Measurements from ENCODE around the gene ERCC4.

ERCC4 gene

DNA sequence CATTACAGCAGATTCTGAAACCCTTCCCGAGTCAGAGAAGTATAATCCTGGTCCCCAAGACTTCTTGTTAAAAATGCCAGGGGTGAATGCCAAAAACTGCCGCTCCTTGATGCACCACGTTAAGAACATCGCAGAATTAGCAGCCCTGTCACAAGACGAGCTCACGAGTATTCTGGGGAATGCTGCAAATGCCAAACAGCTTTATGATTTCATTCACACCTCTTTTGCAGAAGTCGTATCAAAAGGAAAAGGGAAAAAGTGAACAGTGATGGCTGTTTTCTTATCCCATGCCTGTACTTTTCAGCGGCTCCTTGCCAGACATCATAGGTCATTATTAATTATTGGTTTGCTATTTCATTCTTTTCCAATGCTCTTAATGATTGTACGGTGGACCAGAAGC, 28.1 kb downstream of the ERCC4 start:
- no peak for DNase-seq (ENCODE audit: low spot score)

GRCh38 chr16:13950821-13951547, 31.0 kb downstream of the ERCC4 start:
- no peak for DNase-seq (ENCODE audit: low spot score)

DNA sequence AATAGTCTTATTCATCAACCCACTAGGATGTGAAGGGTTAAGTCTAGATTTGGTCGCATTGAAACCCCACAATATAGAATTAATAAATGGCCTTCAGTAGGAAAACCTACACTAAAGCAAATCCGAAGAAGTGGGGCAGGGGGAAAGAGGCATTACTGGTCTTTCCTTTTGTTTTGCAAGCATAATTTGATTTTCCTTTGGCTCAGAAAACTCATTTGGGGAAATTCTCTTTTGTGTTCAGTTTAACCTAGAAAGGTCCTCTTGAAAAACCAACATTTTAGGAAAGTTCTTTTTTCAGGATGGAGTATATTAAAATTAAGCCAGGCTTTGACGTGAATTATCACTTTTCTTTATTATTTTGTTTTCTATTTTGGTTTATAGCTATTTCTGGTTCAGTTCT, 31.7 kb downstream of the ERCC4 start:
- DNase-seq (ENCODE audit: low spot score) = no peak

DNA sequence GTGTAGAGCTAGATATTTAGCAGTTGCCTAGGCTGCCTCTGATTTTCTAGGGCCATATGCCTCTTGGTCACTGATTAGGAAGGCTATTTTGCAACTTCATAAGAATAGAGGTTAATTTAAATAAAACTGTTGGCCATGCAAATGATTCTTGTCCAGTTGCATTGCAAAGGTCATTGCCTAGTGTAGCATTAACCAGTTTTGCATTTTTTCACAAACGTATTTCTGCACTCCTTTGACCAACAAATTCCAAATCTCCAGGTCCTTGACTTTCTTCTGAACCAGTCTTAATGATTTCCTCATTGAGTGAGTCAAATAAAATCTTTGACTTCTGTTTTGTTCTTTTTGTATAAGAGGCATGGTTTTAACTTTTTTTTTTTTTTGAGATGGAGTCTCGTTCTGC, 33.5 kb downstream of the ERCC4 start:
- DNase-seq (ENCODE audit: low spot score) = no peak

DNA sequence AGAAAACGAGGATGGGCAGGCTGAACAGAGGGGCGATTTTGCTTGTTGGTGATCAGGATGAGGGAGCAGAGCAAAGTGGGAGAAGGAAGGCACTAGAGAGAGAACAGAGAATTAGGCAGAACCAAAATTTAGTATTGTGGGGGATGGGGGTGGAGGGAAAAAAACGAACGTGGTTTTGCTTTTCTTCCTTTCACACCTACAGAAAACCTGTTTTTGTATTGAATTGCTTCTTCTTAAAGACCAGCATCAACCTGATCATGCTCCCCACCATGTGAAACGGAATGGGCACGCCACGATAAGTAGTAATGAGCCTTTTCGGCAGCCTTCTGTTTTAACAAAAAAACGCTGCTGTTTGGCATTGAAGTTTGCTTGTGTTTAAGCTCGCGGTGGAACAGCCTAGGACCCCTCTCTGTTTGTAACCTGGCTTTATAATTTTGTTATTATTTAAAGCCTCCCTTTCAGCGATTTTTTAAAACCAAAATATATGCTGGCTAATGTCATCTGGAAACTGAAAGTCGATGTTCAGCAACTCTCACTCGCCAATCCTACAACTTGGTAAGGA, 36.8 kb downstream of the ERCC4 start:
- no peak for DNase-seq (ENCODE audit: low spot score)

DNA sequence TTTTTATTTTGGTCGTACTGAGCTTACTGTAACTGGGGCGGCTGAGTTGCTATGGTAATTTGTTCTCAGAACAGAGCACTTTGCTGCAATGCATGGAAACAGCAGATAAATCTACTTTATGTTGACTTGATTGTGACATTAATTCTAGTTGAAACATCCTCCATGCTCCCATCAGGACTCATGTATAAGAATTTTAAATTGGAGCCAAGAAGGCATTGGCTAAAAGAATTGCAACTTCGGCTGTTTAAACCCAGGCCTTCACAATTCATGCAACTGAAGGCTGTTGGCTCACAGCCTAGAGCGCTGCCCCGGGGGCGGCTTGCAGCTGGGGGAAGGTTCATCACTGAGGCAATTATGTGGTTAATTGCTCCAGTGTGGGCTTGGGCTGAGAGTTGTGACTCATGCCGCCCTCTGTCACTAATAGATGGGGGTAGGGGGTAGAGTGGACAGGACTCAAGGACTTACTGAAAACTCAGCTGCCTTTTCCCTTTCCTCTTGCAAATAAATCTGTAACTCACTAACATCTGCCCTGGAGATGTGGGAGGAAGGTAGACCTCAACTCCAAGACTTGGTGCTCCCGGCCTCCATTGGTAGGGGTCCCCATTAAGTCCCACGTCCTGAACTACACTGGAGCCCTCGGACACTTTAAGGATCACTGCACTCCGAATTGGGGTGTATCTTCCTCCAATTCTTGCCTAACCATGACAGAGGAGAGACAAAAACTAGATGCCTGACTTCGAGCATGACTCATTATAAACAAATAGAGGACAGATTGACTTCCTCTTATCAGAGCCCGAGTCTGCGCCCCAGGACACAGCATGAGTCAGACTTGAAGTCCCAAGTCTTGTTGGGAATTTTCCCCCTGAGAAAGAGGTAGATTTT, 37.5 kb downstream of the ERCC4 start:
- DNase-seq (ENCODE audit: low spot score) = peak; percentile 83

- DNase-seq (ENCODE audit: low spot score) = no peak
These were observed 38.5 kb downstream of the ERCC4 start for GRCh38 chr16:13958474-13958873.

DNA sequence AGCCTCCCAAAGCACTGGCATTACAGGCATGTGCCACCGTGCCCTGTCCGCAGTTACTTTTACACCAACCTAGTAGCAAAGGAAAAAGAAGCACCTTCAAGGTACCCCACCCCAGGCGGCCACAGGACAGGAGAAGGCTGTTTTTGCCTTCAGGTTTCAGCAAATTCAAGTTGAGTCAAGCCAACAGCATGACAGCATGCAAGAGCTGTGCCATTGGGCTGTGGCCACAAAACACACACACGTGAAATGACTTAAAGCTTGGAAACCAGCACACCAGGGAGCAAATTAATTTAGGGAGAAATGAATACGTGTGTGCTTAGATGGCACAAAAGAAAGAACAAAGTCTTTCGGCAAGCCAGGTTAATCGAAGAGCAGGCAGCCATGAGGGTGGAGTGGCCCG, 39.7 kb downstream of the ERCC4 start:
- no peak for DNase-seq (ENCODE audit: low spot score)

DNA sequence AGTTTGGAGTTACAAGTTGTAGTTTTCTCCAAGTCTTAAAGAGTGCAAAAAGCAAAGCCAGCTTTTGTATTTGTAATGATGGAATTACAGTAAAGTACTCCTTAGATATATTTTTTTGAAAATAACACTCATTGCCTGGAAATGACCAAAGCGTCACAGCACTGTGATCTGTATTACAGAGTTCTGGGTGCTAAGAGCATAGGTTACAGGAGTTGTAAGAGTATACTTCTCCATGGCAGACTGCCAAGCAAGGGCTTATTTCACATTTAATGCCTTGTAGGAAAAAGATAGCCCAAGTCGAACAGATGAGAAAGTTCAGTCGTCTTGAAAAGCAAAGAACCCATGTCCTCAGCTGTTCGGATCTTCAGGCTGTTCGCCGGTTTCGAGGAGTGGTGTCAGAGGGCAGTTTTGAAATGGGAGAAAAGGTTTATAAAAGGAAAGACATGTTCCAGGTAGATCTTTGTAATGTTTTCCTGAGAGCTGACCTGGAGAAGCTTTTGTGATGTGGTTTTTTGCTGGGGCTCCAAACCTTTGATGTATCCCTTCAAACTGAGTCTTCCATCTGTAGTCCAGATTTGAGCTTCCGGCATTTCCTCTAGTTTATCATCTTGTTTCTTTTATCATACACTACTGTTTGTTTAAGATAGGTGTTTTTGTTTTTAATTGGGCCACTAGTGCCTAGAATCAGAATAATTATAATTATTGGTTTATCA, 41.3 kb downstream of the ERCC4 start:
- DNase-seq (ENCODE audit: low spot score) = no peak

DNA sequence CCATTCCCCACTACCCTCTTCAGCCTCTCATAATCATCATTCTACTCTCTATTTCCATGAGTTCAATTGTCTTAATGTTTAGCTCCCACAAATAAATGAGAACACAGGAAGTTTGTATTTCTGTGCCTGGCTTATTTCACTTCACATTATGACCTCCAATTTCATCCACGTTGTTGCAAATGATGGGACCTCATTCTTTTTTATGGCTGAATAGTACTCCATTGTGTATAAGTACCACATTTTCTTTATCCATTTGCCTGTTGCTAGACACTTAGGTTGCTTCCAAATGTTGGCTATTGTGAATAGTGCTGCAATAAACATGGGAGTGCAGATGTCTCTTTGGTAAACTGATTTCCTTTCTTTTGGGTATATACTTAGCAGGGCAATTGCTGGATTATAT, 42.3 kb downstream of the ERCC4 start:
- DNase-seq (ENCODE audit: low spot score) = no peak

- no peak for DNase-seq (ENCODE audit: low spot score)
These were observed 48.9 kb downstream of the ERCC4 start for GRCh38 chr16:13968835-13969234.

- DNase-seq (ENCODE audit: low spot score) = no peak
These were observed 49.8 kb downstream of the ERCC4 start for GRCh38 chr16:13969711-13970110.

DNA sequence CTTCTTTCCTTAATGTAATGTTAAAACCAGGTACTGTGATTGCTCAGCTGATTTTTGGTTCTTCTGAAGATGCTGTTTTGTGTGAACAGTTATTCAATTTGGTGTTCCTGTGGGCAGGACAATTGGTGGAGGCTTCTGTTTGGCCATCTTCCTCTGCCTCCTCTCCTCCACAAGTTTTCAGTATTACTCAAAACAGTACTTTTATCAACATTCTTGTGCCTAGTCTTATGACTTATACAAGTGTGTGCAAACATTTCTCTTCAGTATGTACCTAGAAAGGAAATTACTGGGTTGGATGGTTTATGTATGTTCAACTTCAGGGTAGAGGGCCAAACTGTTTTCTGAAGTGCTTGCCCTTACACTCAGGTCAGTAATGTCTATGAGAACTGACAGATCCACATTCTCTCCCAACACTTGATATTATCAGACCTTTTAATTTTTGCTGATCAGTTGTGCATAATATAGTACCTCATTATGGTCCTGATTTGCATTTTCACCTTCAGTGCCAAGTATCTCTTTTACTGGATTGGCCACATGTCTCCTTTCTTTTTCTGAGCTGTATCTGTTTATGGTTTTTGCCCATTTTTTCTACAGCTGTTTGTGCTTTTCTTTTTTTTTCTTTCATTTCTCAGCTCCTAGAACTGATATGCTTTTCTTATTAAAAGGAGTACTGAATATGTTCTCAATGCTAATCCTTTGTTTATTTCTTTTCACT, 50.9 kb downstream of the ERCC4 start:
- DNase-seq (ENCODE audit: low spot score) = no peak

DNA sequence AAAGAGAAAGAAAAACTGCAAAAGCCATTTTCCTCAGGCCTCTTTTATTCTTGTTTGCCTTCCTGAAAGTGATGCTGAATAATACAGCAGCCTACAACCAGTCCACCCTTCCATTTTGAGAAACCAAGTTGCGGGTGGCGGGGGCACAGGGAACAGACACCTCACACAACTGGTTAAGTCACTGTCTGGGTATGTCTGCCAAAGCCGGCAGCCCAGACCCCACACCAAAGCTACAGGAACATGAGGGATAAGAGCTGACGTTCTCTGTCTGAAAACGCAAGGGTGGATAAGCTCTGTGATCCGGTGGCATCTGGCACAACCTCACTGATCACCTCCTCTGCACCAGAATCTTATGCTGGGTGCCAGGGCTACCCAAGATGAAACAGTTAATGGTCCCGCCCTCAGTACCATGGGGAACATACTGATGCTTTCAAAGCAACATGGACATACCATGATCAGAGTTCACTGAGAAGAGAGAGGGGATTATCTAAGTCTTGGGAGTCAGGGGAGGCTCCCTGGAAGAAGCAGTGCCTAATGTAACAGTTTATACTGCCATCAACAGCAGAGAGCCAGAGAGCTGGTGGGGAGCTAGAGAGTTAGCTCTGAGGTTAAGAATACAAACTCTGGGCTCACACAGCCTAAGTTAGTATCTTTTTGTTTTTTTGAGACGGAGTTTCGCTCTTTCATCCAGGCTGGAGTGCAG, 53.5 kb downstream of the ERCC4 start:
- no peak for DNase-seq (ENCODE audit: low spot score)

GRCh38 chr16:13977177-13977576, 57.2 kb downstream of the ERCC4 start:
- DNase-seq (ENCODE audit: low spot score) = no peak

- DNase-seq (ENCODE audit: low spot score) = no peak
These were observed 62.5 kb downstream of the ERCC4 start for GRCh38 chr16:13982451-13982850.

DNA sequence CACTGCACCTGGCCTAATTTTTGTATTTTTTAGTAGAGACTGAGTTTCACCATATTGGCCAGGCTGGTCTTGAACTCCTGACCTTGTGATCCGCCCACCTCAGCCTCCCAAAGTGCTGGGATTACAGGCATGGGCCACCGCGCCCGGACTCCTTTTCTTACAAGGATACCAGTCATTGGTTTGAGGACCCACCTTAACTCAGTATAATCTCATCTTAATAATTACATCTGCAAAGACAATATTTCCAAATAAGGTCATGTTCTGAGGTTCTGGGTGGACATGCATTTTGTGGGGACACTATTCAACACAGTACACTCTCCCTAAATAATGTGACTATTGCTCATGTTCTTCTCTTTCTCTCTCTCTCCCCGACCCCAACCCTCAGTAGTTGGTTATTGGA, 63.7 kb downstream of the ERCC4 start:
- no peak for DNase-seq (ENCODE audit: low spot score)

DNA sequence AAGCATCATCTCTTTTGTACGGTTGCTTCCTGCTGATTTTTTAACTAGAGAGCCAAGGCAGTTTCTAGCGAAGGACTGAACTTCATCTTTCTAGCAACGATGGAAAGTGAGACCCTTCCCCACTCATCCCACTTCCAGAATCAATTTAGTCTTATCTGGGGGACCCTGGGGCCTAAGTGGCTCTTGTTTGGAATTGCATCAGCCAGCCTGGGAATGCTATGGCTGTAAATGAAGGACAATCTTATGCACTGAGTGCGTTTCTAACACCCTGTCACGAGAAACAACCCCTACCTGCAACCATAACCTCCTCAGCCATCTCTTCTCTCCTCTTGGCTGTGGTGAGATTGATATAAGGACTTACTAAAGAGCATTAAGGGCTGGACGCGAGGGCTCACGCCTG, 64.8 kb downstream of the ERCC4 start:
- DNase-seq (ENCODE audit: low spot score) = no peak

- DNase-seq (ENCODE audit: low spot score) = no peak
These were observed 68.1 kb downstream of the ERCC4 start for GRCh38 chr16:13988038-13988437.

DNA sequence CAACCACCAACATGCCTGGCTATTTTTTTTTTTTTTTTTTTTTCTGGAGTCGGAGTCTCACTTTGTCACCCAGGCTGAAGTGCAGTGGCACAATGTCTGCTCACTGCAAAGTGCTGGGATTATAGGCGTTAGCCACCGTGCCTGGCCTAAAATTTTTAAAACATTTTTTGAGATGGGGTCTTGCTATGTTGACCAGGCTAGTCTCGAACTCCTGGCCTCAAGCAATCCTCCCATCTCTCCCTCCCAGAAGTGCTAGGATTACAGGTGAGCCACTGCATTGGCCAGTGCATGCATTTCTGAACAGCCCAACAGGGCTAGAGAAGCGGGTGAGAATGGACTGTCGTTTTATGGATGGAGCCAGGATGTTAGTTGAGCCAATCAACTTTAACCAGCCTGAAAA, 72.4 kb downstream of the ERCC4 start:
- DNase-seq (ENCODE audit: low spot score) = no peak

DNA sequence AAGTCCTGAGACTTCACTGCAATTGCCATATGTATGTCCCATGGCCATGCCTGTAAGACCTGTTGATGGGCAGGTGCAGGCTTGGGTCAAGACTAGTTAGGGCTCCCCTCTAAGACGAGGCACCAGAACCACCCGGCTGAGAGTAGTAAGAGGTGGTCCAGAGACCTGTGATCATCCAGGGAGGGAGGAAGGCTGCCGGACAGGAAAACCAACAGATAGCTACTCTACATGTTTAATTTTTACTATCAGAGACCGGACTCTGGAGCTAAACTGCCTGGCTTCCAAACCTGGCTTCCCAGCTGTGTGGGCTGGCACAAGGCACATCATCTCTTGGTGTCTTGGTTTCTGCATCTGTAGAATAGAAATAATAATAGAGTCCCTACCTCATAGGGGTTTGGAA, 73.0 kb downstream of the ERCC4 start:
- DNase-seq (ENCODE audit: low spot score) = no peak
